HG03565 (cell line): Measurements from ENCODE around the gene TET3.

Experiments
- ATAC-seq: cut with Tn5 transposase; IDR thresholded peaks from one replicate; pipeline ENCODE4 v1.9.1; 2021; ENCODE audit warnings: mild to moderate bottlenecking, moderate library complexity; ENCODE audit not compliant: unreplicated experiment

Gene TET3

GRCh38 chr2:74027496-74027895 is 42.8 kb downstream of the TET3 start:
- ATAC-seq = no peak

GRCh38 chr2:74028290-74028689 is 43.6 kb downstream of the TET3 start:
- ATAC-seq = no peak

GRCh38 chr2:74028741-74029140 is 44.0 kb downstream of the TET3 start:
- ATAC-seq = no peak

- no peak for ATAC-seq
Measured at GRCh38 chr2:74029714-74030397, 45.1 kb downstream of the TET3 start.

- no peak for ATAC-seq
Measured at GRCh38 chr2:74031221-74031620, 46.5 kb downstream of the TET3 start.

- ATAC-seq = no peak
Measured at GRCh38 chr2:74031959-74032287, 47.2 kb downstream of the TET3 start.

- ATAC-seq = no peak
Measured at GRCh38 chr2:74033375-74033774, 48.7 kb downstream of the TET3 start.
